Activated B cell treated with CpG ODN at 0.5 μM for 24 hours (primary cell): ENCODE results near the gene ACOT13. TPM values are rescaled to one million over a fixed set of nuclear protein-coding genes. Genes with fewer than 3 reads are reported as not detected.
A peak's percentile ranks its signal among the peaks of the same experiment; 100 is the strongest.
"Not testable (repeated sequence)": the region's sequence is repeated elsewhere in the genome, so short reads cannot be mapped to it uniquely, and the experiment has no call there.

ENCODE experiments used
- ATAC-seq: fragments of 200-7000 bp; cut with Tn5 transposase; one replicate; pipeline ENCODE4 v1.10.0; 2021; ENCODE audit warnings: low read depth, mild to moderate bottlenecking, moderate library complexity
- CTCF ChIA-PET: fragments of 350-600 bp; sonication (Branson Sonifier 250); formaldehyde crosslinking; loops from one replicate; lab custom pipeline; 2021; ENCODE audit warnings: antibody characterized with exemption; lab: Charles Lee
- POLR2A ChIA-PET: fragments of 350-600 bp; sonication (Branson Sonifier 250); formaldehyde crosslinking; loops from one replicate; lab custom pipeline; 2021; ENCODE audit warnings: antibody characterized with exemption; lab: Charles Lee
- DNase-seq: peaks from one replicate; pipeline ENCODE4 v3.0.0; 2022
- H3K27ac Mint-ChIP-seq: one replicate; pipeline ENCODE4 v1.8.0; 2020; ENCODE audit warnings: mixed read lengths
- H3K27me3 Mint-ChIP-seq: one replicate; pipeline ENCODE4 v1.8.0; 2021; ENCODE audit warnings: mixed read lengths
- H3K36me3 Mint-ChIP-seq: one replicate; pipeline ENCODE4 v1.8.0; 2021; ENCODE audit warnings: low read depth, mixed read lengths
- H3K4me1 Mint-ChIP-seq: one replicate; pipeline ENCODE4 v1.8.0; 2021; ENCODE audit warnings: mixed read lengths
- H3K4me3 Mint-ChIP-seq: one replicate; pipeline ENCODE4 v1.8.0; 2020; ENCODE audit warnings: mild to moderate bottlenecking, mixed read lengths
- H3K9me3 Mint-ChIP-seq: one replicate; pipeline ENCODE4 v1.8.0; 2020; ENCODE audit warnings: mixed read lengths
- CTCF ChIP-seq: fragments of 200-600 bp; IDR thresholded peaks from one replicate; pipeline ENCODE4 v1.8.0; 2022; ENCODE audit warnings: antibody characterized with exemption, mild to moderate bottlenecking
- intact Hi-C: fragments of 100-400 bp; cut with micrococcal nuclease; formaldehyde crosslinking; loops from one replicate; pipeline ENCODE4 v1.15.1; 2024
- total RNA-seq: library from RNA; stranded (reverse); gene quantifications from 2 replicates; pipeline ENCODE4 v1.2.3, GENCODE V29; 2022

The ACOT13 gene
- total RNA-seq, 1 donor from 2014 or later = 13.8 TPM

- Mint-ChIP-seq H3K9me3 (peaks cover 5% of the 10 kb centered on the region), H3K27ac (peak overlapping the region; percentile 96), H3K4me3 (peak overlapping the region; percentile 99), H3K27me3 (no peaks in the 10 kb centered on the region), H3K36me3 (peaks cover 54% of the 10 kb centered on the region), H3K4me1 (peaks cover 48% of the 10 kb centered on the region)
- TF ChIP-seq CTCF = no peak
- intact Hi-C loops = loop anchor here (1.0 to 2.0 kb wide), 6 partner anchors 20 to 171 kb away; partner anchors contain the start of gene KIAA0319
- ATAC-seq (peak; percentile 37), DNase-seq (no peak)
- POLR2A ChIA-PET = interaction anchor here (0.5 to 3.5 kb wide), 13 partner anchors 8 to 171 kb away, joined by 3 to 25 read pairs (median 4); partner anchors contain the start of genes ALDH5A1, C6orf62 and KIAA0319
- CTCF ChIA-PET = interaction anchor here (1.3 to 2.8 kb wide), 3 partner anchors 82 to 171 kb away, joined by 10 to 18 read pairs (median 11); partner anchors contain the start of gene ALDH5A1
Measured at GRCh38 chr6:24666097-24666640, 708 bp upstream of the ACOT13 start.

DNA sequence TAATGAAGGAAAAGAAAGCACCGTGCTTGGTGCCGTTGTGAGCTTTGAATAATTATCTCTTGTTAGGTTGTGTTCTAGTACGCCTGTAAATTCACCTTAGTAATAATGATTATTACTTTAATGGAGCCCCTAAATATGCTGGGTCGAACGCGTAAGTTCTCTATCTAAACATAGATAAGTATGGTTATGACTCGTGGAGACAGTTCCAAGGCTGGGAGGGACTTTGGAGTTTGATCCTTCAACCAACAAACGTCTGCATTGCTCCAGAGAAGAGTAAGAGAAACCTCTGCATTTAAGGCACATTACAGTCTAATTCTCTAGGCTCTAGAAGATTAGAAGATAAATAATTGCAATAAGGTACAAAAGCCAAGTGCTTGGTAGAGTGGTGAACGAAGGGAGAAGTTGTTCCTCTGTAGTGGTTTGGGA, 514 bp downstream of the ACOT13 start:
- ATAC-seq (no peak), DNase-seq (no peak)
- peaks cover 5% of the 10 kb centered on the region for H3K9me3 Mint-ChIP-seq
- H3K4me3 Mint-ChIP-seq = peak overlapping the region; percentile 99
- no peaks in the 10 kb centered on the region for H3K27me3 Mint-ChIP-seq
- peaks cover 43% of the 10 kb centered on the region for H3K36me3 Mint-ChIP-seq
- ChIA-PET CTCF (interaction anchor here (1.3 to 2.8 kb wide), 3 partner anchors 83 to 172 kb away, joined by 10 to 18 read pairs (median 11); partner anchors contain the start of gene ALDH5A1), POLR2A (interaction anchor here (1.3 to 3.5 kb wide), 6 partner anchors 21 to 172 kb away, joined by 3 to 25 read pairs (median 14); partner anchors contain the start of genes ALDH5A1, C6orf62 and KIAA0319)
- peaks cover 46% of the 10 kb centered on the region for H3K4me1 Mint-ChIP-seq
- no peak for TF ChIP-seq CTCF
- peak overlapping the region; percentile 96 for H3K27ac Mint-ChIP-seq
- intact Hi-C loops = loop anchor here (1.0 to 2.0 kb wide), 3 partner anchors 27 to 99 kb away; no protein-coding TSS in a partner anchor

- H3K4me1 Mint-ChIP-seq = peaks cover 46% of the 10 kb centered on the region
- H3K27me3 Mint-ChIP-seq, ATAC-seq, DNase-seq, H3K9me3 Mint-ChIP-seq, intact Hi-C loops: not testable (repeated sequence)
- peak overlapping the region; percentile 96 for H3K27ac Mint-ChIP-seq
- ChIA-PET POLR2A (interaction anchor here (0.8 kb wide), 1 partner anchor 51 kb away, joined by 4 read pairs; the partner anchor contains the start of gene C6orf62), CTCF (interaction anchor here (0.6 kb wide), 1 partner anchor 509 kb away, joined by 3 read pairs; no protein-coding TSS in a partner anchor)
- H3K4me3 Mint-ChIP-seq = peak overlapping the region; percentile 99
- peaks cover 34% of the 10 kb centered on the region for H3K36me3 Mint-ChIP-seq
Measured at GRCh38 chr6:24668066-24668996, 1.5 kb downstream of the ACOT13 start.

DNA sequence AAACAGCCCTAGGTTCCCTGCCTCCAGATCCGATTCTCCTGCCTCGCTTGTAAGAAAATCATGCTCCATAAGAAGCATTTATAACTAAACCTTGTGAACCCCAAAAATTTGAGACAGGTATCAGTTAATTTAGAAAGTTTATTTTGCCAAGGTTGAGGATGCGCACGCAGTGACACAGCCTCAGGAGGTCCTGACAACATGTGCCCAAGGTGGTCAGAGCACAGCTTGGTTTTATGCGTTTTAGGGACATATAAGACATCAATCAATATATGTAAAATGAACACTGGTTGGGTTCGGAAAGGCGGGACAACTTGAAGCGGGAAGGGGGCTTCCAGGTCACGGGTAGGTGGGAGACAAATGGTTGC, 2.1 kb downstream of the ACOT13 start:
- no peak for ATAC-seq
- POLR2A ChIA-PET = interaction anchor here (0.8 kb wide), 1 partner anchor 50 kb away, joined by 4 read pairs; the partner anchor contains the start of gene C6orf62
- intact Hi-C loops = no loop called here
- peaks cover 8% of the 10 kb centered on the region for H3K9me3 Mint-ChIP-seq
- H3K4me1 Mint-ChIP-seq = peaks cover 39% of the 10 kb centered on the region
- no peak for DNase-seq
- H3K27me3 Mint-ChIP-seq = no peaks in the 10 kb centered on the region
- CTCF ChIA-PET = no interaction called here
- TF ChIP-seq CTCF = no peak
- H3K36me3 Mint-ChIP-seq = peaks cover 29% of the 10 kb centered on the region
- no peak overlapping the region for H3K4me3 Mint-ChIP-seq
- H3K27ac Mint-ChIP-seq = no peak overlapping the region

DNA sequence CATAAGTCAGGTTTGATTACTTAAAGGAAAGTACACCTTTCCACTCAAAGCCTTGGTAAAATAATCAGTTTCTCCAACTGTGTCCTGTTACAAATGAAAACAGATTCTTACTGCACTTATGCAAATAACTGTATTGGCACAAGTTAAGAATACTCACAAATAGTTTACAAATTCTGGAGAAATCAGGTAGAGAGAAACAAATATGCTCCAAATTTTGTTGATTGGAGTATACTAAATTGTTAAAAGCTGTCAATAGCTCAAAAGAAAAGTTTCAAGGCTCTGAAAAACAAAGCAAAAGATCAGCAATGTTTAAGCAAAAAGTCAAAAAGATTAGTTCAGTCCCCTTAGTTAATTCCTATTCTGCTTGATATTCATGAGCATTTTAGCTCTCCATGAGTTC, 3.6 kb downstream of the ACOT13 start:
- Mint-ChIP-seq H3K36me3 (peaks cover 23% of the 10 kb centered on the region), H3K4me1 (peaks cover 27% of the 10 kb centered on the region)
- H3K4me3 Mint-ChIP-seq, CTCF ChIA-PET, POLR2A ChIA-PET, intact Hi-C loops, DNase-seq, ATAC-seq, H3K9me3 Mint-ChIP-seq, H3K27me3 Mint-ChIP-seq, H3K27ac Mint-ChIP-seq: not testable (repeated sequence)

DNA sequence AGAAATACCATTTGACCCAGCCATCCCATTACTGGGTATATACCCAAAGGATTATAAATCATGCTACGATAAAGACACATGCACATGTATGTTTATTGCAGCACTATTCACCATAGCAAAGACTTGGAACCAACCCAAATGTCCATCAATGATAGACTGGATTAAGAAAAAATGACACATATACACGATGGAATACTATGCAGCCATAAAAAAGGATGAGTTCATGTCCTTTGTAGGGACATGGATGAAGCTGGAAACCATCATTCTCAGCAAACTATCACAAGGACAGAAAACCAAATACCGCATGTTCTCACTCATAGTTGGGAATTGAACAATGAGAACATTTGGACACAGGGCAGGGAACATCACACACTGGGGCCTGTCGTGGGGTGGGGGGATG, 4.2 kb downstream of the ACOT13 start:
- DNase-seq, ATAC-seq, H3K4me3 Mint-ChIP-seq, POLR2A ChIA-PET, H3K27me3 Mint-ChIP-seq, intact Hi-C loops, H3K27ac Mint-ChIP-seq, H3K9me3 Mint-ChIP-seq, CTCF ChIA-PET: not testable (repeated sequence)
- peaks cover 24% of the 10 kb centered on the region for H3K36me3 Mint-ChIP-seq
- H3K4me1 Mint-ChIP-seq = peaks cover 22% of the 10 kb centered on the region
